K562 (cell line): ENCODE data around the gene CACNB2. TPM values are rescaled to one million over a fixed set of nuclear protein-coding genes. Genes with fewer than 3 reads are reported as not detected.
A peak's percentile ranks its signal among the peaks of the same experiment; 100 is the strongest.

Experiments
- ATAC-seq: fragments of 200-7000 bp; cut with Tn5 transposase; 3 replicates; pipeline ENCODE4 v1.9.1; 2020; ENCODE audit warnings: moderate library complexity
- BruUV-seq: library from RNA; stranded (reverse); fragments of 400-500 nt; replicated peaks from 2 replicates; lab custom pipeline; 2021; lab: Mats Ljungman, UMichigan
- CTCF ChIA-PET: fragments of 300-600 bp; formaldehyde crosslinking; extraction: SDS; loops from one replicate; lab custom pipeline; 2021; ENCODE audit warnings: low intra/inter-chr PET ratio; lab: Yijun Ruan, JAX
- POLR2A ChIA-PET: fragments of 300-600, 350-650 bp; sonication (Branson Sonifier 250); formaldehyde crosslinking; extraction: SDS; loops from one replicate; lab custom pipeline; 2021; ENCODE audit warnings: antibody characterized with exemption, inconsistent platforms; lab: Yijun Ruan, JAX
- DNase-seq, 4 experiments: peaks; one replicate each; pipeline versions ENCODE4 v3.0.0 to v3.0.0-alpha.2; 2011 to 2018; ENCODE audit warnings: low spot score in 3 of 4, mixed read lengths in 3 of 4; ENCODE audit errors: extremely low read depth in 1 of 4
- FAIRE-seq: peaks from 2 replicates; lab custom pipeline; 2011; peaks lifted over from hg19 to GRCh38; lab: Jason Lieb, UNC
- H2AFZ ChIP-seq: 2 replicates; pipeline ENCODE4 v1.6.0; 2011; ENCODE audit warnings: low read depth, low read length, control low read depth, inconsistent platforms
- H3K27ac ChIP-seq: fragments of 200-600 bp; 3 replicates; pipeline ENCODE4 v1.8.0; 2011; ENCODE audit warnings: low read depth, mild to moderate bottlenecking, control low read depth, inconsistent platforms, low read length, moderate library complexity, mixed read lengths; ENCODE audit errors: extremely low read depth
- H3K27me3 ChIP-seq, 2 experiments: fragments of 300-600 bp in 1 of 2; 2 replicates in 1 of 2; 3 replicates in 1 of 2; pipeline versions ENCODE4 v1.6.0 to v1.8.0; 2011; ENCODE audit warnings: inconsistent platforms in 2 of 2, low read length in 2 of 2, mild to moderate bottlenecking in 1 of 2, mixed read lengths in 1 of 2, moderate library complexity in 1 of 2; ENCODE audit not compliant: control insufficient read depth in 2 of 2, insufficient read depth in 2 of 2
- H3K36me3 ChIP-seq: fragments of 300-600 bp; 3 replicates; pipeline ENCODE4 v1.8.0; 2011; ENCODE audit warnings: mild to moderate bottlenecking, low read length, inconsistent platforms; ENCODE audit not compliant: control insufficient read depth, insufficient read depth
- H3K4me1 ChIP-seq, 2 experiments: fragments of 200-600 bp in 1 of 2; replicated peaks in 1 of 2; 2 replicates in 1 of 2; 3 replicates in 1 of 2; pipeline versions ENCODE4 v1.5.1 to v1.8.0; 2011; ENCODE audit warnings: inconsistent platforms in 2 of 2, low read length in 2 of 2, mild to moderate bottlenecking in 1 of 2, mixed read lengths in 1 of 2, moderate library complexity in 1 of 2; ENCODE audit not compliant: control insufficient read depth in 2 of 2, insufficient read depth in 2 of 2
- H3K4me2 ChIP-seq: 2 replicates; pipeline ENCODE4 v1.6.1; 2011; ENCODE audit warnings: low read length, control low read depth, inconsistent platforms, mixed read lengths; ENCODE audit not compliant: insufficient read depth
- H3K4me3 ChIP-seq: fragments of 200-600 bp; sonication (generic), shearing (Covaris generic); 2 replicates; pipeline ENCODE4 v1.5.1; 2016; ENCODE audit warnings: control low read depth, inconsistent platforms
- H3K79me2 ChIP-seq: fragments of 200-600 bp; 3 replicates; pipeline ENCODE4 v1.8.0; 2011; ENCODE audit warnings: low read length, inconsistent platforms; ENCODE audit not compliant: control insufficient read depth, insufficient read depth
- H3K9ac ChIP-seq, 2 experiments: 2 replicates each; pipeline versions ENCODE4 v1.6.0 to v1.6.1; 2011; ENCODE audit warnings: low read depth in 2 of 2, low read length in 2 of 2, control low read depth in 1 of 2, inconsistent platforms in 1 of 2, mild to moderate bottlenecking in 1 of 2, mixed read lengths in 1 of 2; ENCODE audit not compliant: insufficient read depth in 1 of 2
- H3K9me1 ChIP-seq: one replicate; pipeline ENCODE4 v1.6.0; 2011; ENCODE audit warnings: inconsistent platforms, mild to moderate bottlenecking, low read length, moderate library complexity; ENCODE audit not compliant: control insufficient read depth, insufficient read depth
- H3K9me3 ChIP-seq: replicated peaks from 2 replicates; pipeline ENCODE4 v1.5.1; 2011; ENCODE audit warnings: low read depth, low read length, inconsistent platforms; ENCODE audit not compliant: control insufficient read depth, insufficient read depth
- H4K20me1 ChIP-seq: replicated peaks from 2 replicates; pipeline ENCODE4 v1.6.1; 2011; ENCODE audit warnings: low read length, inconsistent platforms, mixed read lengths; ENCODE audit not compliant: control insufficient read depth, insufficient read depth
- CREM ChIP-seq: IDR thresholded peaks from 2 replicates; pipeline ENCODE4 v1.6.1; 2014; ENCODE audit warnings: antibody characterized with exemption, low read depth
- FOXA1 ChIP-seq: fragments of 450-650 bp; IDR thresholded peaks from 2 replicates; pipeline ENCODE4 v1.6.1; 2016; ENCODE audit warnings: mild to moderate bottlenecking, borderline replicate concordance
- FOXA3 ChIP-seq, 2 experiments: fragments of 450-650 bp in 1 of 2; sonication (generic) in 1 of 2; formaldehyde crosslinking; IDR thresholded peaks in 1 of 2; conservative IDR thresholded peaks in 1 of 2; 2 replicates each; pipeline versions ENCODE4 v1.4.0 to v1.8.0; 2020 to 2022; ENCODE audit warnings: mild to moderate bottlenecking in 2 of 2, missing genetic modification reagents in 1 of 2
- FOXK1 ChIP-seq: sonication (generic); formaldehyde crosslinking; IDR thresholded peaks from 2 replicates; pipeline ENCODE4 v1.8.0; 2022; ENCODE audit warnings: missing genetic modification reagents, mild to moderate bottlenecking, borderline replicate concordance
- HDAC6 ChIP-seq: IDR thresholded peaks from 2 replicates; pipeline ENCODE4 v1.6.1; 2012; ENCODE audit warnings: low read depth, mild to moderate bottlenecking, control low read depth, inconsistent platforms, low read length, moderate library complexity
- HIVEP1 ChIP-seq: fragments of 250-450 bp; sonication (Bioruptor Pico); IDR thresholded peaks from 2 replicates; pipeline ENCODE4 v1.4.0; 2020; ENCODE audit warnings: mild to moderate bottlenecking
- NFYB ChIP-seq: IDR thresholded peaks from 2 replicates; pipeline ENCODE4 v1.6.1; 2011; ENCODE audit warnings: mild to moderate bottlenecking, moderate library complexity; ENCODE audit not compliant: insufficient read length; ENCODE audit errors: extremely low read depth
- ZNF699 ChIP-seq: fragments of 250-450 bp; sonication (Bioruptor Pico); IDR thresholded peaks from 2 replicates; pipeline ENCODE4 v1.8.0; 2021; ENCODE audit warnings: mild to moderate bottlenecking, moderate library complexity; ENCODE audit not compliant: insufficient replicate concordance
- WGBS: fragments of 100-300 bp; shearing (Covaris generic); methylation state at CpG from one replicate; pipeline ENCODE4 v1.1.6; 2016; ENCODE audit warnings: low coverage, mixed read lengths; ENCODE audit not compliant: insufficient coverage; ENCODE audit errors: missing lambda C conversion rate; 5-methylcytosine and 5-hydroxymethylcytosine counted together
- in situ Hi-C: fragments of 300-500 bp; cut with MboI; formaldehyde crosslinking; loops from 4 replicates; pipeline ENCODE4 v1.15.0; 2018; ENCODE audit warnings: inconsistent platforms, mixed read lengths
- intact Hi-C: fragments of 100-400 bp; cut with micrococcal nuclease; formaldehyde crosslinking; loops from 2 replicates; pipeline ENCODE4 v1.14.2; 2022
- polyA plus RNA-seq, 8 experiments: library from polyadenylated mRNA; depleted of rRNA in 4 of 8; stranded (reverse) in 5 of 8; unstranded in 3 of 8; fragments of >200 nt; fragmentation: Nextera tagmentation in 2 of 8; fragmentation: Illumina TruSeq in 1 of 8; extraction: Ambion mirVana in 2 of 8; extraction: Trizol in 1 of 8; gene quantifications; 2 replicates each; pipeline versions ENCODE4 v1.2.1 to v1.2.3, GENCODE V29; 2011 to 2014; ENCODE audit warnings: inconsistent platforms in 1 of 8, missing spikeins in 1 of 8
- total RNA-seq, 7 experiments: library from RNA; depleted of rRNA in 6 of 7; stranded (reverse); fragments of >200 nt in 6 of 7; fragmentation: Illumina TruSeq in 2 of 7; extraction: Trizol in 2 of 7; gene quantifications; 2 replicates each; pipeline versions ENCODE4 v1.2.1 to v1.2.3, GENCODE V29; 2011 to 2021; ENCODE audit warnings: low replicate concordance in 1 of 7
- TF ChIP-seq, protein P1 (sequence below): sonication (generic); formaldehyde crosslinking; IDR thresholded peaks from 2 replicates; pipeline ENCODE4 v1.8.0; 2023; ENCODE audit warnings: mild to moderate bottlenecking, missing genetic modification reagents

The CACNB2 gene
- total and polyA plus RNA-seq, 9 of the 15 experiments (the other 6 are each of a cell fraction or from before 2014, with no cell fraction given) = 1.8 to 2.2 TPM; not detected in 7

- no peak overlapping the region for H3K27ac ChIP-seq
- CTCF ChIA-PET = no interaction called here
- 0% methylated on average over 5 of the region's 5 CpGs for whole genome bisulfite sequencing
Observed at GRCh38 chr10:18437486-18437885, 297.3 kb downstream of the CACNB2 start.

DNA sequence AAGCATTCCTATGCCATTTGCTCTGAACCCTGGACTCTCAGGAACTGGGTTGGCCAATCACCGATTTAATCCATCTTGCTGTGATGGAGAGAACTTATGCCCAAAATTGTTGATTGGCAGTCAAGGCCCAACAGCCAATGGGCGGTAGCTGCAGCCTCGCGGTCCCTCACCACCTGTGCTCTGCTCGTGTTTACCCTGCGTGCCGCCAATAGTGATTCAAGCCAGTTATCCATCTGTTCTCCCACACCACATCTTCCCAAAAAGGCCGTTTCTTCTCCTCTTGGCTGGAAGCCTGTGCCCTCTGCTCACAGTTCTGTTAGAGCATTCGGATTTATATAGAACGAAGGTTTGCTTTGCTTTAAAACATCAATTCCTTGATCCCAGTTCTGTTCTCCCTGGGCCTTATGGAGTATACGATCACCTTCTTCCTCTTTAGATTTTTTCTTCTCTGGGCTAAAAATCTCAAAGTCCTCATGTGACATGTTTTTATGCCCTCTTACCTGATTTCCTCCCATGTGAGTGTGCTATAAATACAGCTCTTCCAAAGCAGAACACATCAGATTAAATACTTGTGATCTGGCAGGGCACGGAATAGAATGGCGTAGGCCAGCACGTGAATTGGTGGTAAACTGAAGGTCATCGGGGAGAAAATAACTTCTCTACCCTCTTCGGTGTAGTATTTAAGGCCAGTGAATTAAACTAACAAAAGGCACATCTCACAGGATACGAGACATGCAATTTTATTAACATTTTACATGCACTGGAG is 298.3 kb downstream of the CACNB2 start:
- WGBS = 4% methylated on average over 17 of the region's 17 CpGs
- no TSS peak for BruUV-seq
- TF ChIP-seq, protein P1, sequence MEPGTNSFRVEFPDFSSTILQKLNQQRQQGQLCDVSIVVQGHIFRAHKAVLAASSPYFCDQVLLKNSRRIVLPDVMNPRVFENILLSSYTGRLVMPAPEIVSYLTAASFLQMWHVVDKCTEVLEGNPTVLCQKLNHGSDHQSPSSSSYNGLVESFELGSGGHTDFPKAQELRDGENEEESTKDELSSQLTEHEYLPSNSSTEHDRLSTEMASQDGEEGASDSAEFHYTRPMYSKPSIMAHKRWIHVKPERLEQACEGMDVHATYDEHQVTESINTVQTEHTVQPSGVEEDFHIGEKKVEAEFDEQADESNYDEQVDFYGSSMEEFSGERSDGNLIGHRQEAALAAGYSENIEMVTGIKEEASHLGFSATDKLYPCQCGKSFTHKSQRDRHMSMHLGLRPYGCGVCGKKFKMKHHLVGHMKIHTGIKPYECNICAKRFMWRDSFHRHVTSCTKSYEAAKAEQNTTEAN (CRISPR knock-in tag) = no peak
- TF ChIP-seq CREM = no peak
- TF ChIP-seq HDAC6 = no peak
- peak; percentile 4 for TF ChIP-seq NFYB

More at GRCh38 chr10:18437486-18437885, 297.3 kb downstream of the CACNB2 start:
- TF ChIP-seq FOXA3 (CRISPR knock-in tag; conservative IDR thresholded peaks at IDR 0.05 in 1 of 2, IDR thresholded peaks at IDR 0.05 in 1 of 2) (no peak), FOXA1 (no peak), HIVEP1 (no peak), ZNF699 (CRISPR knock-in tag) (no peak), FOXK1 (no peak)
- FAIRE-seq (no peak), ATAC-seq (no peak), DNase-seq (no peak)
- Histone ChIP-seq H3K9ac (no peak overlapping the region), H3K79me2 (no peaks in the 10 kb centered on the region), H3K9me3 (no peaks in the 10 kb centered on the region), H4K20me1 (no peaks in the 10 kb centered on the region), H3K36me3 (no peaks in the 10 kb centered on the region), H3K4me1 (no peaks in the 10 kb centered on the region), H3K9me1 (no peaks in the 10 kb centered on the region), H2AFZ (no peak overlapping the region), H3K27me3 (peaks cover 6 to 8% of the 10 kb centered on the region in 2 experiments; a peak in 3 of 5 replicates), H3K4me3 (no peak overlapping the region), H3K4me2 (no peak overlapping the region)
- in situ Hi-C loops = no loop called here
- BruUV-seq = no TSS peak
- POLR2A ChIA-PET = no interaction called here
- intact Hi-C loops = no loop called here

More for the DNA sequence above, 298.3 kb downstream of the CACNB2 start:
- Histone ChIP-seq H3K36me3 (no peaks in the 10 kb centered on the region), H3K4me3 (no peak overlapping the region), H3K9me1 (no peaks in the 10 kb centered on the region), H3K79me2 (no peaks in the 10 kb centered on the region), H4K20me1 (no peaks in the 10 kb centered on the region), H3K9me3 (no peaks in the 10 kb centered on the region), H2AFZ (no peak overlapping the region), H3K27me3 (peaks cover 6 to 8% of the 10 kb centered on the region in 2 experiments; a peak in 3 of 5 replicates), H3K4me1 (no peaks in the 10 kb centered on the region), H3K27ac (no peak overlapping the region), H3K9ac (no peak overlapping the region), H3K4me2 (no peak overlapping the region)
- in situ Hi-C loops (no loop called here), intact Hi-C loops (no loop called here)
- ATAC-seq (no peak), FAIRE-seq (no peak), DNase-seq (no peak)
- POLR2A ChIA-PET = interaction anchor here (0.6 kb wide), 1 partner anchor 220 kb away, joined by 4 read pairs; no protein-coding TSS in a partner anchor
- CTCF ChIA-PET = no interaction called here
